HG03175 (cell line): ENCODE results near the gene NCF2.
"Not testable (repeated sequence)": the region's sequence is repeated elsewhere in the genome, so short reads cannot be mapped to it uniquely, and the experiment has no call there.

Source experiments
- ATAC-seq: cut with Tn5 transposase; IDR thresholded peaks from one replicate; pipeline ENCODE4 v1.9.1; 2021; ENCODE audit warnings: mild to moderate bottlenecking, moderate library complexity; ENCODE audit not compliant: unreplicated experiment

NCF2 gene

GRCh38 chr1:183612975-183613374 is 22.7 kb upstream of the NCF2 start:
- not testable (repeated sequence) for ATAC-seq

- no peak for ATAC-seq
Observed at GRCh38 chr1:183612407-183612806, 22.1 kb upstream of the NCF2 start.

- no peak for ATAC-seq
Observed at GRCh38 chr1:183611021-183611420, 20.8 kb upstream of the NCF2 start.

- no peak for ATAC-seq
Observed at GRCh38 chr1:183609759-183610452, 19.6 kb upstream of the NCF2 start.

GRCh38 chr1:183609313-183609712 is 19.1 kb upstream of the NCF2 start:
- peak; percentile 46 for ATAC-seq

- ATAC-seq: peak; percentile 60
Observed at GRCh38 chr1:183607322-183607980, 17.2 kb upstream of the NCF2 start.

- ATAC-seq: no peak
Observed at GRCh38 chr1:183605904-183606303, 15.6 kb upstream of the NCF2 start.

- ATAC-seq: peak; percentile 1
Observed at GRCh38 chr1:183604815-183605214, 14.6 kb upstream of the NCF2 start.

GRCh38 chr1:183604038-183604808 is 14.0 kb upstream of the NCF2 start:
- peak; percentile 24 for ATAC-seq

- ATAC-seq: no peak
Observed at GRCh38 chr1:183602510-183602909, 12.3 kb upstream of the NCF2 start.

GRCh38 chr1:183600634-183601033 is 10.4 kb upstream of the NCF2 start:
- ATAC-seq: no peak

- no peak for ATAC-seq
Observed at GRCh38 chr1:183600136-183600535, 9.9 kb upstream of the NCF2 start.

- peak; percentile 72 for ATAC-seq
Observed at GRCh38 chr1:183598386-183598785, 8.1 kb upstream of the NCF2 start.

GRCh38 chr1:183597656-183598347 is 7.5 kb upstream of the NCF2 start:
- no peak for ATAC-seq

- ATAC-seq: no peak
Observed at GRCh38 chr1:183596500-183596899, 6.2 kb upstream of the NCF2 start.

GRCh38 chr1:183595537-183595936 is 5.3 kb upstream of the NCF2 start:
- ATAC-seq: no peak

- peak; percentile 55 for ATAC-seq
Observed at GRCh38 chr1:183593356-183593755, 3.1 kb upstream of the NCF2 start.

GRCh38 chr1:183592733-183593132 is 2.5 kb upstream of the NCF2 start:
- no peak for ATAC-seq

- ATAC-seq: peak; percentile 19
Observed at GRCh38 chr1:183589874-183590243, 400 bp downstream of the NCF2 start.

- no peak for ATAC-seq
Observed at GRCh38 chr1:183589384-183589783, 875 bp downstream of the NCF2 start.

- no peak for ATAC-seq
Observed at GRCh38 chr1:183588827-183589226, 1.4 kb downstream of the NCF2 start.
